ENCODE measurements around the gene PCNT. TPM values are rescaled to one million over a fixed set of nuclear protein-coding genes. Genes with fewer than 3 reads are reported as not detected.

The PCNT gene
- total and polyA plus RNA-seq, 2 of the 4 experiments (the other 2 are of a cell fraction), result 10.0 to 19.4 TPM

GRCh38 chr21:46354046-46354445 lies 30.1 kb downstream of the PCNT start:
- Histone ChIP-seq H3K23ac (ENCODE audit: low read depth, low read length) (no peak overlapping the region), H2AFZ (replicated peaks; ENCODE audit: low read length, poor library complexity) (no peak overlapping the region), H3K56ac (ENCODE audit: extremely low read depth, insufficient read depth, low read length) (no peak overlapping the region), H2AK9ac (replicated peaks; ENCODE audit: low read depth, low read length, poor library complexity) (no peak overlapping the region), H3K4me2 (ENCODE audit: low read depth, low read length) (no peak overlapping the region), H2BK5ac (ENCODE audit: low read depth, low read length, poor library complexity, severe bottlenecking) (no peak overlapping the region), H2BK15ac (ENCODE audit: low read depth, low read length) (no peak overlapping the region), H4K91ac (ENCODE audit: insufficient read depth, low read depth, low read length) (no peak overlapping the region), H3K27me3 (ENCODE audit: control insufficient read depth, insufficient read depth, low read length) (no peaks in the 10 kb centered on the region), H4K8ac (ENCODE audit: low read depth in 2 of 2, low read length in 2 of 2) (no peak overlapping the region), H2BK20ac (ENCODE audit: low read depth, low read length) (no peak overlapping the region), H3K36me3 (ENCODE audit: control insufficient read depth, insufficient read depth, low read length) (peaks cover 79% of the 10 kb centered on the region), H3K9ac (ENCODE audit: low read depth, low read length) (no peak overlapping the region), H3K27ac (ENCODE audit: insufficient read depth, low read length) (no peak overlapping the region), H2BK120ac (ENCODE audit: low read depth, low read length) (no peak overlapping the region), H3K4me3 (ENCODE audit: insufficient read depth, low read depth, low read length) (no peak overlapping the region), H3K79me1 (ENCODE audit: low read depth in 1 of 2, low read length in 2 of 2) (no peaks in the 10 kb centered on the region; a peak in 1 of 4 replicates), H3K14ac (replicated peaks; ENCODE audit: low read depth, low read length) (no peak overlapping the region), H4K5ac (ENCODE audit: low read depth, low read length) (no peak overlapping the region), H3K9me3 (ENCODE audit: control insufficient read depth, insufficient read depth, low read length) (no peaks in the 10 kb centered on the region), H4K20me1 (ENCODE audit: insufficient read depth, low read length) (no peaks in the 10 kb centered on the region; the same call in 1 of the 2 replicates), H3K4ac (ENCODE audit: low read depth, low read length) (no peak overlapping the region), H2AK5ac (ENCODE audit: low read depth, low read length) (no peak overlapping the region), H3K4me1 (ENCODE audit: control insufficient read depth, insufficient read depth, low read length) (no peaks in the 10 kb centered on the region), H3K9me1 (ENCODE audit: insufficient read depth, low read length) (no peaks in the 10 kb centered on the region; the same call in 1 of the 2 replicates), H3K18ac (ENCODE audit: low read depth, low read length) (no peak overlapping the region)
- WGBS, 2 experiments (ENCODE audit: extremely low coverage in 2 of 2, insufficient read length in 1 of 2), result 100% methylated on average over 4 of the region's 16 CpGs; no CpG with 5 or more reads in 1 of the 2 experiments
- intact Hi-C loops (cut with micrococcal nuclease), result no loop called here
- ATAC-seq (ENCODE audit: low read depth), result no peak
- no peak for DNase-seq
- in situ Hi-C loops (cut with MboI; ENCODE audit: low sequenced_read_pairs), result no loop called here
- BruUV-seq (replicated peaks), result no TSS peak
- ChIA-PET POLR2A (ENCODE audit: unreplicated experiment) (no interaction called here), CTCF (no interaction called here)
- dilution Hi-C loops (cut with HindIII; ENCODE audit: low sequenced_read_pairs, unreplicated experiment), result no loop called here
- TF ChIP-seq CEBPB (IDR thresholded peaks at IDR 0.05; ENCODE audit: low read depth, low read length), result no peak
- TF ChIP-seq BHLHE40 (IDR thresholded peaks at IDR 0.05; ENCODE audit: low read depth, low read length), result no peak
- TF ChIP-seq CHD1 (IDR thresholded peaks at IDR 0.05; ENCODE audit: low read depth, low read length), result no peak
- no peak for TF ChIP-seq POLR2A (IDR thresholded peaks at IDR 0.05; ENCODE audit: low read depth, low read length)
- TF ChIP-seq MAFK (IDR thresholded peaks at IDR 0.05; ENCODE audit: low read depth, low read length), result no peak
- TF ChIP-seq CTCF (conservative IDR thresholded peaks at IDR 0.05; ENCODE audit: low read depth, low read length), result no peak
- TF ChIP-seq SMC3 (IDR thresholded peaks at IDR 0.05; ENCODE audit: low read depth, low read length), result no peak
- no peak for TF ChIP-seq RFX5 (IDR thresholded peaks at IDR 0.05; ENCODE audit: low read depth, low read length)
- TF ChIP-seq, protein P1, sequence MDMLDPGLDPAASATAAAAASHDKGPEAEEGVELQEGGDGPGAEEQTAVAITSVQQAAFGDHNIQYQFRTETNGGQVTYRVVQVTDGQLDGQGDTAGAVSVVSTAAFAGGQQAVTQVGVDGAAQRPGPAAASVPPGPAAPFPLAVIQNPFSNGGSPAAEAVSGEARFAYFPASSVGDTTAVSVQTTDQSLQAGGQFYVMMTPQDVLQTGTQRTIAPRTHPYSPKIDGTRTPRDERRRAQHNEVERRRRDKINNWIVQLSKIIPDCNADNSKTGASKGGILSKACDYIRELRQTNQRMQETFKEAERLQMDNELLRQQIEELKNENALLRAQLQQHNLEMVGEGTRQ (IDR thresholded peaks at IDR 0.05; ENCODE audit: low read depth, low read length), result no peak
- TF ChIP-seq MAZ (IDR thresholded peaks at IDR 0.05; ENCODE audit: borderline replicate concordance, low read depth, low read length), result no peak
- no peak for TF ChIP-seq RCOR1 (IDR thresholded peaks at IDR 0.05; ENCODE audit: insufficient replicate concordance, low read length)
- TF ChIP-seq MXI1 (IDR thresholded peaks at IDR 0.05; ENCODE audit: borderline replicate concordance, low read depth, low read length), result no peak
- TF ChIP-seq FOS (IDR thresholded peaks at IDR 0.05; ENCODE audit: low read depth, low read length), result no peak
- no peak for TF ChIP-seq RAD21 (IDR thresholded peaks at IDR 0.05; ENCODE audit: low read length)
- TF ChIP-seq, protein P2, sequence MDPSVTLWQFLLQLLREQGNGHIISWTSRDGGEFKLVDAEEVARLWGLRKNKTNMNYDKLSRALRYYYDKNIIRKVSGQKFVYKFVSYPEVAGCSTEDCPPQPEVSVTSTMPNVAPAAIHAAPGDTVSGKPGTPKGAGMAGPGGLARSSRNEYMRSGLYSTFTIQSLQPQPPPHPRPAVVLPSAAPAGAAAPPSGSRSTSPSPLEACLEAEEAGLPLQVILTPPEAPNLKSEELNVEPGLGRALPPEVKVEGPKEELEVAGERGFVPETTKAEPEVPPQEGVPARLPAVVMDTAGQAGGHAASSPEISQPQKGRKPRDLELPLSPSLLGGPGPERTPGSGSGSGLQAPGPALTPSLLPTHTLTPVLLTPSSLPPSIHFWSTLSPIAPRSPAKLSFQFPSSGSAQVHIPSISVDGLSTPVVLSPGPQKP (IDR thresholded peaks at IDR 0.05; ENCODE audit: borderline replicate concordance, low read depth, low read length), result no peak
- no peak for TF ChIP-seq NFE2L2 (IDR thresholded peaks at IDR 0.05; ENCODE audit: low read depth, low read length)
